Measurements from ENCODE around the gene CPSF7.

Gene CPSF7

GRCh38 chr11:61439615-61440014 is 9.8 kb upstream of the CPSF7 start:
- TF ChIP-seq EGR1 (IDR thresholded peaks at IDR 0.05) (no peak), TCF12 (IDR thresholded peaks at IDR 0.05; ENCODE audit: low read depth) (no peak)

- TF ChIP-seq NFIC (IDR thresholded peaks at IDR 0.05) (no peak), TAF1 (IDR thresholded peaks at IDR 0.05; ENCODE audit: low read depth) (no peak), MAX (IDR thresholded peaks at IDR 0.05) (no peak), CREB1 (IDR thresholded peaks at IDR 0.05; ENCODE audit: low read depth) (no peak), YY1 (IDR thresholded peaks at IDR 0.05; ENCODE audit: low read depth) (no peak), RAD21 (IDR thresholded peaks at IDR 0.05; ENCODE audit: low read depth) (no peak), FOXM1 (IDR thresholded peaks at IDR 0.05; ENCODE audit: borderline replicate concordance, low read depth) (no peak), USF1 (IDR thresholded peaks at IDR 0.05) (no peak)
These were observed 7.7 kb upstream of the CPSF7 start for GRCh38 chr11:61437496-61437895.

- TF ChIP-seq REST (IDR thresholded peaks at IDR 0.05; ENCODE audit: low read depth) (no peak), TEAD4 (IDR thresholded peaks at IDR 0.05) (no peak), EGR1 (IDR thresholded peaks at IDR 0.05) (no peak), NFIC (IDR thresholded peaks at IDR 0.05) (no peak), TCF12 (IDR thresholded peaks at IDR 0.05; ENCODE audit: low read depth) (no peak), TAF1 (IDR thresholded peaks at IDR 0.05; ENCODE audit: low read depth) (no peak), ZBTB7A (IDR thresholded peaks at IDR 0.05; ENCODE audit: low read depth) (no peak)
These were observed 457 bp downstream of the CPSF7 start for GRCh38 chr11:61429346-61429690.

- TF ChIP-seq RAD21 (IDR thresholded peaks at IDR 0.05; ENCODE audit: low read depth), result no peak
- no peak for TF ChIP-seq EGR1 (IDR thresholded peaks at IDR 0.05)
- TF ChIP-seq EP300 (IDR thresholded peaks at IDR 0.05; ENCODE audit: borderline replicate concordance), result no peak
- TF ChIP-seq TCF12 (IDR thresholded peaks at IDR 0.05; ENCODE audit: low read depth), result no peak
- TF ChIP-seq USF1 (IDR thresholded peaks at IDR 0.05), result no peak
- TF ChIP-seq FOXM1 (IDR thresholded peaks at IDR 0.05; ENCODE audit: borderline replicate concordance, low read depth), result no peak
- TF ChIP-seq CREB1 (IDR thresholded peaks at IDR 0.05; ENCODE audit: low read depth), result no peak
- no peak for TF ChIP-seq MAX (IDR thresholded peaks at IDR 0.05)
- TF ChIP-seq TAF1 (IDR thresholded peaks at IDR 0.05; ENCODE audit: low read depth), result no peak
- no peak for TF ChIP-seq ZBTB7A (IDR thresholded peaks at IDR 0.05; ENCODE audit: low read depth)
- TF ChIP-seq YY1 (IDR thresholded peaks at IDR 0.05; ENCODE audit: low read depth), result no peak
- no peak for TF ChIP-seq CEBPB (IDR thresholded peaks at IDR 0.05)
- TF ChIP-seq TEAD4 (IDR thresholded peaks at IDR 0.05), result no peak
These were observed 4.2 kb downstream of the CPSF7 start for GRCh38 chr11:61425367-61426131.

GRCh38 chr11:61422226-61422625 is 7.5 kb downstream of the CPSF7 start:
- TF ChIP-seq YY1 (IDR thresholded peaks at IDR 0.05; ENCODE audit: low read depth) (no peak), RAD21 (IDR thresholded peaks at IDR 0.05; ENCODE audit: low read depth) (no peak), NFIC (IDR thresholded peaks at IDR 0.05) (no peak), CEBPB (IDR thresholded peaks at IDR 0.05) (no peak), TAF1 (IDR thresholded peaks at IDR 0.05; ENCODE audit: low read depth) (no peak), ZBTB7A (IDR thresholded peaks at IDR 0.05; ENCODE audit: low read depth) (no peak), USF1 (IDR thresholded peaks at IDR 0.05) (no peak), MAX (IDR thresholded peaks at IDR 0.05) (no peak), REST (IDR thresholded peaks at IDR 0.05; ENCODE audit: low read depth) (no peak), TEAD4 (IDR thresholded peaks at IDR 0.05) (no peak)

GRCh38 chr11:61418136-61418535 is 11.6 kb downstream of the CPSF7 start:
- no peak for TF ChIP-seq EGR1 (IDR thresholded peaks at IDR 0.05)
